GM19455 (cell line): ENCODE data around the gene MRPS17.

Source experiments
- ATAC-seq: cut with Tn5 transposase; IDR thresholded peaks from one replicate; pipeline ENCODE4 v1.9.1; 2021; ENCODE audit not compliant: unreplicated experiment

The MRPS17 gene

DNA sequence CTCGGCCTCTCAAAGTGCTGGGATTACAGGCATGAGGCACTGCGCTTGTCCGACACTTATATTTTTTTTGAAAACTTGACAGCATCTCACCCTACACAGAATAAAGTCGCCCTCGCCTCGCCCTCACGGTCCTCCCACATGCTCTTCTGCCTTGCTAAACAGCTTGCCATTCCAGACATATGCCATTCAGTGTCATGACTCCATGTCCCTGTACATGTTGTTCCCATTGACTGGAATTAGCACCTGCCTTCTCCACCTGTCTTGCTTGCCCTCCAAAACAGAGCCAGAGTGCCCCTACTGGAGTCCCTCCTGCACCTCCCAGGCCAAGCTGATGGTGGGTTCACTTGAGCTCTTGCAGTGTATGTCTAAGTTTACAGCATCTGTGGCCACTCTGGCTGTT lies 18.9 kb downstream of the MRPS17 start:
- no peak for ATAC-seq

DNA sequence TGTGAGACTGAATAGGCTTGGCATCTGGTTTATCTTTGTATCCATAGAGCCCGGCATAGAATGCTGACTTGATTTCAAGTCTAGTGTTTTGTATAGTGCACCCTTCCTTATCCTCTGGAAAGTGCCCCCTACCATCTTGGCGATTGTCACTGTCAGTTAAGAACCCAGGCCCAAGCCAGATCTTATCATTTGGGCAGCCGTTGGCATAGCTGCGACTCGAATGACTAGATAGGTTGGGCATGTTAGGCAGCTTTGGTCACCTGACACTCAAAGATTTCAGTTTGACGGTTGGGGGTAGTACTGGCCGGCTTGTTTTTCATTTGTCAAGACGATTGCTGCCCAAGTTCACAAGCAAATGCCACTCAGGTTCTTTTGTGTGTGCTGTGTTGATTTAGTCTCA lies 19.3 kb downstream of the MRPS17 start:
- ATAC-seq: no peak

DNA sequence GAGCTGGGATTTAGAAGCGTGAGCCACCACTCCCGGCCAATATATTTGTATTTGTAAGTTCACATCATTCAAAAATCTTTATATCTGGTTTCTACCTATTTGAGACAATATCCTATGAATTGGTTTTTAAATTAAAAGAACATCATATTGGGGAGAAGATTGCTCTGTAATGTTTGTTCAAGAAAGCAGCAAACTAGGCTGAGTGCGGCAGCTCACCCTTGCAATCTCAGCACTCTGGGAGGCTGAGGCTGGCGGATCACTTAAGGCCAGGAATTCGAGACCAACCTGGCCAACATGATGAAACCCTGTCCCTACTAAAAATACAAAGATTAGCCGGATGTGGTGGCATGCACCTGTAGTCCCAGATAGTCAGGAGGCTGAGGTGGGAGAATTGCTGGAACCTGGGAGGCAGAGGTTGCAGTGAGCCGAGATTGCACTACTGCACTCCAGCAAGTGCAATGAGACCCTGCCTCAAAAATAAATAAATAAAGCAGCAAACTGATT lies 22.1 kb downstream of the MRPS17 start:
- no peak for ATAC-seq

DNA sequence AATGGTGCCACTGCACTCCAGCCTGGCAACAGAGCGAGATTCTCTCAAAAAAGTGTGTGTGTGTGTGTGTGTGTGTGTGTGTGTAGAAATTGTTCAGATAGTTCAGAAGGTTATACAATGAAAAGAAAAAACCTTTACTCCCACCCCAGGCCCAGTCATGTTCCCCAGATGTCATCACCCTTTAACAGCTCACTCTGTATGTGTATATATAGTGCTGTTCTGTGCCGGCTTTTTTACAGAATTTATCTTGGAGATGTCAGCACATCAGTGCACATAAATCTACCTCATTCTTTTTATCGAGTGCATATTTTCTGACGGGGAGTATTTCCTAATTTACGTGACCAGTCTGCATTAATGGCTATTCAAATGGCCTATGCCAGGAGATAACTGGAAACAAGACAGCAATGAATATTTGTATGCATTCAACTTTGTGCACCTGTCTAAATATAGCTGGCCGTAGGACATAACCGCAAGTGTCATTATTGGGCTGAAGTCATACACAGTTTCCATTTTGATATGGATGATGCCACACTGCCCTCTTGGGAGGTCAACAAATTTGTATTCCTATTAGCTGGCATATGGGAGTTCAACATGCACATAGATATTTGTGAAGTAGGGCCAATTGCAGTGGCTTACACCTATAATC lies 24.4 kb downstream of the MRPS17 start:
- no peak for ATAC-seq

DNA sequence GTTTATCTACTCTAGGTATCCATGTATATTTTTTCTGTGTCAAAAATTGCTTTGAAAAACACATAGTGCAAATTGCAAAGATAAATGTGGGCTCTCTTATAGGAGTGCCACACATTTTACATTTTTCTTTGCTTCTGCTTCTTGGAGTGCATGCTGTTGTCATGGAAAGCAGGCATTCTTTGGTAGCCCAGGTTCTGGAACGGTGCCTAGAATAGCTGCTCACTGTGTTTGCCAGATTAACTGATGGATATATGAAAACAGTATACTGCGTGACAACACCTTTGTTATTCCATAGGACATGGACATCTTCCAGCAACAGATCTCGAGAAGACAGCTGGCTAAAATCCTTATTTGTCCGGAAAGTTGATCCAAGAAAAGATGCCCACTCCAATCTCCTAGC lies 26.2 kb downstream of the MRPS17 start:
- no peak for ATAC-seq

DNA sequence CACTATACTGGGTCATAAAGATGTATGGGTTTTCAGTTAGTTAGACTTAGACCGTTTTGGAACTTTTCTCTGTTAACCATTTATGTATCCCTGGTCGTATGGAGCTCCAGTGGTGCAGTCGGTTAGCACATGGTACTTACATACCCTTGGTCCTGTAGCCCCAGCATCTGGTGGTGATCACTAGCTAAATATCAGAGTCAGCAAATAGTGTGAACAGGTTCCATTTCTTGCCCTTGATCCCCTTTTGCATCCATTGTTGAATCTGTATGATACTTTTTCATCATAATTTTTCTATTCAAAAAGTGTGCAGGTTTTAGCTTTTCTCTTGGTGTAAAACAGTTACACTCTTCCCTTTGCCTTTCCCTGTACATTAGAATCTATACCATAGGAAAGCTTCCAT lies 28.6 kb downstream of the MRPS17 start:
- no peak for ATAC-seq

DNA sequence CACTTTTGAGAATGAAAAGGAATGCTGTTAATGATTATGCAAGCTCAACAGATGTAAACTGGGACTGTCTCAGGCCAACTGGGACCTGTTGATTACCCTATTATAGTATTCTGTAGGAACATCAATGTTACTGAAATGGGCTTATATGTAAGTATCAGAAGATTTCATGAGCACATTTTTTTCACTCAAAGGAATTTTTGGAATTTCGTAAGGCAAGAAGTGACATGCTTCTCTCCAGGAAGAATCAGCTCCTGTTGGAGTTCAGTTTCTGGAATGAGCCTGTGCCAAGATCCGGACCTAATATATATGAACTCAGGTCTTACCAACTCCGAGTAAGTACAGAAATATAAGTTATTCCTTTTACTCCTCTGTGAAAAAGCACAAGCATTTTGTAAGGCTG lies 31.9 kb downstream of the MRPS17 start:
- no peak for ATAC-seq

DNA sequence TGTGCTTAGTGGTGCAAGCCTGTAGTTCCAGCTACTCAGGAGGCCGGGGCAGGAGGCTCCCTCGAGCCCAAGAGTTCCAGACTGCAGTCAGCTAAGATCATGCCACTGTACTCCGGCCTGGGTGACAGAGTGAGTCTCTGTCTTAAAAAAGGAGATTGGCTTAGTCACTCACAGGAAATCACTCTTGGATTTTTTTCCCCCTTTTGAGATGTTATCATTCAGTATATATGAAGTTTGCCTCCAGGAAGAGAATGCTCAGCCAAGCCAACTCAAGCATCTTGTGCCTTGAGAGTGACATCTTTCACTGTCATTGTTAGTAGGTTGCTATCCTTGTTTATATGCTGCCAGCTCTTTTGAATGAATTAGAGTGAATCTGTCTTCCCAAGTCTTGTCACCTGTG lies 40.7 kb downstream of the MRPS17 start:
- ATAC-seq: no peak

DNA sequence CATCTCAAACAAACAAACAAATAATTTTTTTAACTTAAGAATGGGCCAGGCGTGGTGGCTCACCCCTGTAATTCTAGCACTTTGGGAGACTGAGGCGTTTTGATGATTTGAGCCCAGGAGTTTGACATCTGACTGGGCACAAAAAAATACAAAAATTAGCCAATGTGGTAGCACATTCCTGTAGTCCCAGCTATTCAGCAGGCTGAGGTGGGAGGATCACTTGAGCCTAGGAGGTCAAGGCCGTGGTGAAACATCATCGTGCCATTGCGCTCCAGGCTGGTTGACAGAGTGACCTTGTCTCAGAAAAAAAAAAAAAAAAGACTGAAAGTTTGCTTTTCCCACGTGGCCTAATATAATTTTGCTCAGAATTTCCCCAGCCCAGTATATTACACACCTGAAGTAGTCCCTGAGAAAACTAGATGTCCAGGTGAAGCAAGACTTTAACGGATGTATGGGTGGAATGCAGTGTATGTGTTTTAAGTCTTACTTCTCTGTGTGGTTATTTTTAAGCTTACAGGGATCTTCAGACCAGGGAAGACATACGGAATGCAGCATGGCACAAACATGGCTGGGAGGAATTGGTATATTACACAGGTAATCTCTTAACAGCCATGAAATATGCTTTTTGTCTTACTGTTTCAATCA lies 45.3 kb downstream of the MRPS17 start:
- ATAC-seq: no peak

DNA sequence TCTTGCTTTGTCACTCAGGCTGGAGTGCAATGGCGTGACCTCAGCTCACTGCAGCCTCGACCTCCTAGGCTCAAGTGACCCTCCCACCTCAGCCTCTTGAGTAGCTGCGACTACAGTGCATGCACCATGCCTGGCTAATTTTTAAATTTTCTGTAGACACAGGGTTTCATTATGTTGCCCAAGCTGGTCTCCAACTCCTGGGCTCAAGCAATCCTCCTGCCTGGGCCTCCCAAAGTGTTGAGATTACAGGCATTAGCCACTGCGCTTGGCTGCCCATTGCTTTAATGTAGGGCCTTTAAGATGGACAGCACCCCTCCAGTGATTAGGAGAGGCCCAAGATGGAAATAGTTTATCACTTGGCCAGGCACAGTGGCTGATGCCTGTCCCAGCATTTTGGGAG lies 52.1 kb downstream of the MRPS17 start:
- ATAC-seq: no peak
